ENCODE data around the gene SYT2.
"Not testable (repeated sequence)": the region's sequence is repeated elsewhere in the genome, so short reads cannot be mapped to it uniquely, and the experiment has no call there.

The SYT2 gene

GRCh38 chr1:202710070-202711045 is at the start of gene SYT2:
SYT2 (minus strand) TSS chr1:202710454; CDS start chr1:202605772, 104,682 bp downstream.
- DNase-seq (ENCODE audit: low spot score), result no peak

- no peak for DNase-seq (ENCODE audit: low spot score)
Observed at GRCh38 chr1:202756391-202756790, 46.1 kb upstream of the SYT2 start.

GRCh38 chr1:202754293-202754692 is 44.0 kb upstream of the SYT2 start:
- no peak for DNase-seq (ENCODE audit: low spot score)

GRCh38 chr1:202752774-202753173 is 42.5 kb upstream of the SYT2 start:
- no peak for DNase-seq (ENCODE audit: low spot score)

GRCh38 chr1:202750761-202751160 is 40.5 kb upstream of the SYT2 start:
- no peak for DNase-seq (ENCODE audit: low spot score)

GRCh38 chr1:202750024-202750423 is 39.8 kb upstream of the SYT2 start:
- peak; percentile 23 for DNase-seq (ENCODE audit: low spot score)

- no peak for DNase-seq (ENCODE audit: low spot score)
Observed at GRCh38 chr1:202745323-202745888, 35.2 kb upstream of the SYT2 start.

GRCh38 chr1:202744770-202745169 is 34.5 kb upstream of the SYT2 start:
- not testable (repeated sequence) for DNase-seq (ENCODE audit: low spot score)

DNA sequence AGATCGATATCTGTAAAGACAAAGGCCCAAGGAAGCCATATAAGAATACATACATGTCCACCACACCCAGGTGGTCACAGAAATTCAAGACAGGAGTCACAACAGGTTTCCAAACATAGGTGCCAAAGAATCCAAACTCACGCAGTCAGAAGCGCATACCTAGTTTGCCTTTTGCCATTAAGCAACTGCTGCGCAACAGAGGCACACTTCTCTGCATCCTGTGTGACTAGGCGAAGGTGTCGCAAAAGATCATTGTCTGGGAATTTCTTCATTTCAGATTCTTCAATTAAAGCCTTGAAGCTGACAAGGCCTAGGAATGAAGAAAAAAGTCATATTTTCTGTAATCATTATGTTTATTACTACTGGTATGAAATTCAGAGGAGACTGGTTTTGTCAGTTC is 32.2 kb upstream of the SYT2 start:
- DNase-seq (ENCODE audit: low spot score), result no peak

DNA sequence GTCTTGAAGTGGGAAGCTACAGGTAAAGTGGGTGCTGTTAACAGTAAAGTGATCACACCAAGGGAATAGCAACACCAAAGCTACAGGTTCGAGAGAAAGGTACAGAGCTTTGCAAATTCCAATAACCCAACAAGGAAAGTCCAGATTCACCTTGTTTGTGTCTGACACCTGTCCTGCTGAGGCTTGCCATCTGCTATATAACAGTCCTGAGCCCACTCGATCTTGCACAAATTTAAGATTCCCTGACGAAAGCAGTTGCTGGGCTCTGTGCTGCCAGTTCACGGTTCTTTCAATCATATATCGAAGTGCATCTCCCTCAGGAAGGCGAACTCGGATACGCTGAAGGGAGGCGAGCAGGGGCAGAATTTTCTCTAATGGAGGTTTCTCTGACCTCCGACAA is 23.0 kb upstream of the SYT2 start:
- no peak for DNase-seq (ENCODE audit: low spot score)

- no peak for DNase-seq (ENCODE audit: low spot score)
Observed at GRCh38 chr1:202728951-202729350, 18.7 kb upstream of the SYT2 start.

DNA sequence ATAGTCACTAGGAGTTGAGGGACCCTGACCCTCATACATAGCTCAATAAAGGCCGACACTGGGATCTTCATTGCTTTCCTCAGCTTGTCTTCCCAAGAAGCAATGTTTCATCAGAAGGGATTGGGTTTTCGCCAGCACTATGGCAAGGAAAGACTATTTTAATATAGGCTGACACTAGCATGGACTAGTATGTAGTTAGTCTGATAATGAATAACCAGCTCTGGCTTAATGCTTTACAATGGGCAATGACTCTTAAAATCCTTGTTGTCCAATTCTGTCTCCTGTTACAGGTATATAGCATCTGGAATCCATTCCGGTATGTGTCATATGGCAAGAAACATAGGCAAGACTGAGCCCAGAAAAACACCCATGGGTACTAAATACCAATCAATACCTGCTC is 15.3 kb upstream of the SYT2 start:
- DNase-seq (ENCODE audit: low spot score), result no peak

GRCh38 chr1:202723708-202724107 is 13.5 kb upstream of the SYT2 start:
- DNase-seq (ENCODE audit: low spot score), result no peak

GRCh38 chr1:202723046-202723445 is 12.8 kb upstream of the SYT2 start:
- DNase-seq (ENCODE audit: low spot score), result not testable (repeated sequence)

DNA sequence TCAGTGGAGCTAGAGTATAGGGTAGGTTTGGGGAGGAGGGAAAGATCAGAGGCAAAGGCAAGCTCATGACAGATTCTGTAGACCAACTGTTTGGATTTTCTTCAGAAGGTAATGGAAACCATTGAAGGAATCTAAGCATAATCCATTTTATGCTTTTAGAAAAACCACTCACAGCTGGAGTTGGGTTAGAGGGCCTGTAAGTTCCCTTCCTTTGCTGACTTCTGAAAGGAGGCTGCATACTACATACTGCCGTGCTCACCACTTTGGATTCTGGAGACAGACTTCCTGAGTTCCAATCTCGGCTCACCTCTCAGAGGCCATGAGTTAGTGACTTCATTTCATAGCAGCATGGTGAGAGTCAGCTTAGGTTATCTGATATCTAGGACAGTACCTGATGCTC is 6.4 kb upstream of the SYT2 start:
- DNase-seq (ENCODE audit: low spot score), result no peak

DNA sequence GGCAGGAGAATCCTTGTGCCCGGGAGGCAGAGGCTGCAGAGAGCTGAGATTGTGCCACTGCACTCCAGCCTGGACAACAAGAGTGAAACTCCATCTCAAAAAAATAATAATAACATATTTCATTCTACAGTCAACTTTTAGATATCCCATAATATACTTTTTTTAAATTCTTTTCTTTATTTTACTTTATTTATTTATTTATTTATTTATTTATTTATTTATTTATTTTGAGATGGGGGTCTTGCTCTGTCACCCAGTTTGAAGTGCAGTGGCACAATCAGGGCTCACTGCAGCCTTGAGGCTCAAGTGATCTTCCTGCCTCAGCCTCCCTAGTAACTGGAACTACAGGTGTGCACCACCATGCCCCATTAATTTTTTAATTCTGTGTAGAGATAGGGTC is 3.9 kb upstream of the SYT2 start:
- DNase-seq (ENCODE audit: low spot score), result not testable (repeated sequence)

GRCh38 chr1:202713110-202713509 is 2.9 kb upstream of the SYT2 start:
- no peak for DNase-seq (ENCODE audit: low spot score)

GRCh38 chr1:202711949-202712635 is 1.8 kb upstream of the SYT2 start:
- no peak for DNase-seq (ENCODE audit: low spot score)

GRCh38 chr1:202709276-202710041 is 795 bp downstream of the SYT2 start:
- DNase-seq (ENCODE audit: low spot score), result no peak

- no peak for DNase-seq (ENCODE audit: low spot score)
Observed at GRCh38 chr1:202708456-202709275, 1.6 kb downstream of the SYT2 start.

- DNase-seq (ENCODE audit: low spot score), result no peak
Observed at GRCh38 chr1:202706851-202707250, 3.4 kb downstream of the SYT2 start.
